NCI-H2227 (cell line): ENCODE data around the gene GIPC3.

Experiments used
- DNase-seq: peaks from one replicate; lab custom pipeline; 2025; ENCODE audit not compliant: unreplicated experiment; lab: John Stamatoyannopoulos, UW

Gene GIPC3

GRCh38 chr19:3636962-3637361 is 51.7 kb downstream of the GIPC3 start:
- no peak for DNase-seq

- DNase-seq, result no peak
These were observed 52.3 kb downstream of the GIPC3 start for GRCh38 chr19:3637621-3638020.

GRCh38 chr19:3638208-3639193 is 53.2 kb downstream of the GIPC3 start:
- no peak for DNase-seq

- no peak for DNase-seq
These were observed 54.2 kb downstream of the GIPC3 start for GRCh38 chr19:3639479-3639878.

GRCh38 chr19:3641515-3642269 is 56.4 kb downstream of the GIPC3 start:
- no peak for DNase-seq

GRCh38 chr19:3642296-3642695 is 57.0 kb downstream of the GIPC3 start:
- DNase-seq, result no peak
